Sigmoid colon (tissue), 4 donors: Measurements from ENCODE around the gene ZNF614.

Source experiments
- POLR2A ChIP-seq, 2 donors: fragments of 450-650 bp; IDR thresholded peaks; one replicate each; pipeline ENCODE4 v1.6.1; 2016; ENCODE audit warnings: antibody characterized with exemption in 2 of 2, mild to moderate bottlenecking in 2 of 2, moderate library complexity in 2 of 2
- POLR2AphosphoS5 ChIP-seq, 4 donors: sonication (generic); formaldehyde crosslinking; IDR thresholded peaks; one replicate each; pipeline ENCODE4 v1.6.1; 2017; ENCODE audit warnings: antibody characterized with exemption in 4 of 4

DNA sequence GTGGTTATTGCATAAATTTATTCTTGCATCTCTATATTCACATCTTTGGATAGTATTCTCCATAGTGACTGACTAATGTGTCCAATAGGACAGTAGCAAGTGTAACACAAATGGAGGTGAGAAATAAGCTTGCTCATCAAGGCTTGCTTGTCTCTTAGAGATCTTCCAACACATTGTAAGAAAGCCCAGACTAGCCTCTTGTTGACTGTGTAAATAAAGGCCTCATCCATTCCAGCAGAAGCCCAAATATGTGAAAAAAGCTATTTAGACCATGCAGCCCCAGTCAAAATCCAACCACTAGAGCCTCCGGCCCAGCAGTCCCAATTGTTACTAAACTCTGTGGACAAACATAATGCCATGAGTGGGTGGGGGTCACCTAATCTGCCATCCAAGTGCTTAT lies 17.5 kb downstream of the ZNF614 start:
- TF ChIP-seq POLR2A (IDR thresholded peaks at IDR 0.05) (no peak), POLR2AphosphoS5 (IDR thresholded peaks at IDR 0.05) (no peak)
